HG03558 (cell line): ENCODE measurements around the gene ACHE.
"Not testable (repeated sequence)": the region's sequence is repeated elsewhere in the genome, so short reads cannot be mapped to it uniquely, and the experiment has no call there.

Experiments used
- ATAC-seq: cut with Tn5 transposase; IDR thresholded peaks from one replicate; pipeline ENCODE4 v1.9.1; 2021; ENCODE audit warnings: moderate number of reproducible peaks; ENCODE audit not compliant: unreplicated experiment; ENCODE audit errors: extremely low read depth

The ACHE gene

GRCh38 chr7:100865938-100866728 is 29.6 kb downstream of the ACHE start:
- ATAC-seq, result no peak

DNA sequence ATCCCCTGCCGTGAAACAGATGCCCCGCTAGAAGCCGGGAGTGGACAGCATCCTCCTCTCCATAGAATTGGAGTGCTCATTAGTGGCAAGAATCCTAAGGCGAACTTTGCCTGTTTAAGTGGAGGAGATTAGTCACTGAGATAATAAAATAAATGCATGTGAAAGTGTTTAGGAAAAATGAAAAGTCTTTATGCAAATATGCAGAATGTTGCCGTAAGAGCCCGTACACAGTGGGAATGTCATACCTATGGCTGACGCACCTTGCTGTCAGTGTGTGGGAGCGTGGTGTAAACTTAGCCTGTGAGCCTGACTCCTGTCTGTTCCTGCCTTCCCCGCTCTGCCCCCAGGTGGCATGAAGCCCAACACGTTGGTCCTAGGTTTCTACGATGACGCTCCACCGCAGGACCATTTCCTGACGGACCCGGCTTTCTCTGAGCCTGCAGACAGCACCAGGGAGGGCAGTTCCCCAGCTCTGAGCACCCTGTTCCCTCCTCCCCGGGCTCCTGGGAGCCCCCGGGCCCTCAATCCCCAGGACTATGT is 30.2 kb downstream of the ACHE start:
- ATAC-seq, result no peak

GRCh38 chr7:100864263-100864845 is 31.3 kb downstream of the ACHE start:
- ATAC-seq, result no peak

DNA sequence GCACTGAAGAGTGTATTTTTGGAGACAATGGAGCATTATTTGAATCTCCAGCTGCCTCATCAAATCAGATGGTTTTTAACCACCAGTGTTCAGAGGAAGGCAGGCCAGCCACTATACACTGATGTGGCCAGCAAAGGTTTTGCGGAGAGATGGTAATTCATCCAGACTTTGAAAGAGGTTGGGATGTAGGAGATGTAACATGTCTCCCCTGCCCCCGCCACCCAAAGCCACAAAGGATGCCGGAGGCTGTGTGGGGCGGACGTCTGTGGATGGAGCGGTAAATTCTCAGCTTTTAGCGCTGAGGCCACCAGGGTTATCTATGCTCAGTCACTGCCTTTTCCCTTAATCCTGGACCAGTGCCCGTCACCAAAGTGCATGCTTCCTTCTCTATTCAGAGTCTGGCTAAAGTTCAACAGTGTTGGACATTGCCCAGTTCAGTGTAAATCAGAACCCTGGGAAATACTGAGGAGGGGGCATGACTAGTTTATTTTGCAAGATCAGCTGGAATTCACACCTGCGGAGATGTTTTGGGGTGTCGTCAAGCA is 32.2 kb downstream of the ACHE start:
- no peak for ATAC-seq

- ATAC-seq, result no peak
Observed at GRCh38 chr7:100861616-100861985, 34.1 kb downstream of the ACHE start.

DNA sequence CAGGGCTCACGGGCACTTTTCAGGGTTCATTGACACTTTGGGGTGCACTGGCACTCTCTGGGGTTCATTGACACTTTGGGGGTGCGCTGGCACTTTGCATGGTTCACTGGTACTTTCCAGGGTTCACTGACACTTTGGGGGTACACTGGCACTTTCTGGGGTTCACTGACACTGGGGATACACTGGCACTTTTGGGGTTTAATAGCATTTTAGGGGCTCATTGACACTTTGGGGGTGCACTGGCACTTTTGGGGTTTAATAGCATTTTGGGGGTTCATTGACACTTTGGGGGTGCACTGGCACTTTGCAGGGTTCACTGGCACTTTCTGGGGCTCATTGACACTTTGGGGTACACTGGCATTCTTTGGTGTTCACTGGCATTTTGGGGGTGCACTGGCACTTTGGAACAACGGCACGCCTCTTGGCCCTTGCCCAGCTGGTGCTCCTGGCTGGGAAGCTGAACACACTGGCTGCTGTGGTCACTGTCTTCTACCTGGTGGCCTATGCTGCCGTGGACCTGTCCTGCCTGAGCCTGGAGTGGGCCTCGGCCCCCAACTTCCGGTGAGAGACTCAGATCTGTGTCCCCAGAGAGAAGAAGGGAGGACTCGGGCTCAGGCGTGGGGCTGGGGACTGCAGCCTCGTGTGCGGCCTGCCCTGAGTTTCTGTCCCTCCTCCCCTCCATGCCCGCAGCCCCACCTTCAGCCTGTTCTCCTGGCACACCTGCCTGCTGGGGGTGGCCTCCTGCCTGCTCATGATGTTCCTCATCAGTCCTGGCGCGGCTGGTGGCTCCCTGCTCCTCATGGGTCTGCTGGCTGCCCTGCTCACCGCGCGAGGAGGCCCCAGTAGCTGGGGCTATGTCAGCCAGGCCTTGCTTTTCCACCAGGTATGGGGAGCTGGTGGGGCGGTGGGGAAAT is 34.7 kb downstream of the ACHE start:
- ATAC-seq, result no peak

DNA sequence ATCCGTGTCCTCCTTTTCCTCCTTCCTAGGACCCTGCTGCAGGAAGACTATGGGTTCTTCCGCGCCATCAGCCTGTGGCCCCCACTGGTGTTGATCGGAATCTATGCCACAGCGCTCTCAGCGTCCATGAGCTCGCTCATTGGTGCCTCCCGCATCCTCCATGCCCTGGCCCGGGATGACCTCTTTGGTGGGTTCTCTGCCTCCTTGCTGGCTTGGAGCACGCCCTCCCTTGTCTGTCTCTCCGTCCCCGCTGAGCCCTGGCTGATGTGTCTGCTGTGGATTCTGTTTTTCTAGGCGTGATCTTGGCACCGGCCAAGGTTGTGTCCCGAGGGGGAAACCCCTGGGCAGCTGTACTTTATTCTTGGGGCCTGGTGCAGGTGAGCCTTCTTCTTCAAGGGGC is 35.8 kb downstream of the ACHE start:
- no peak for ATAC-seq

- ATAC-seq, result no peak
Observed at GRCh38 chr7:100856871-100857282, 38.8 kb downstream of the ACHE start.

GRCh38 chr7:100855515-100855914 is 40.2 kb downstream of the ACHE start:
- ATAC-seq, result no peak

DNA sequence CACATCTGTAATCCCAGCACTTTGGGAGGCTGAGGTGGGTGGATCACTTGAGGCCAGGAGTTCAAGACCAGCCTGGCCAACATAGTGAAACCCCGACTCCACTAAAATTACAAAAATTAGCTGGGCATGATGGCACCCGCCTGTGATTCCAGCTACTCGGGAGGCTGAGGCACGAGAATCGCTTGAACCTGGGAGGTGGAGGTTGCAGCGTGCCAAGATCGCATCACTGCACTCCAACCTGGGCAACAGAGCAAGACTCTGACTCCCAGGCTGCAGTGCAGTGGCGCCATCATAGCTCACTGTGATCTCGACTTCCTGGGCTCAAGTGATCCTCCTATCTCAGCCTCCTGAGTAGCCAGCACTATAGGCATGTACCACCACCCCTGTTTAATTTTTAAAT is 40.8 kb downstream of the ACHE start:
- ATAC-seq, result not testable (repeated sequence)

DNA sequence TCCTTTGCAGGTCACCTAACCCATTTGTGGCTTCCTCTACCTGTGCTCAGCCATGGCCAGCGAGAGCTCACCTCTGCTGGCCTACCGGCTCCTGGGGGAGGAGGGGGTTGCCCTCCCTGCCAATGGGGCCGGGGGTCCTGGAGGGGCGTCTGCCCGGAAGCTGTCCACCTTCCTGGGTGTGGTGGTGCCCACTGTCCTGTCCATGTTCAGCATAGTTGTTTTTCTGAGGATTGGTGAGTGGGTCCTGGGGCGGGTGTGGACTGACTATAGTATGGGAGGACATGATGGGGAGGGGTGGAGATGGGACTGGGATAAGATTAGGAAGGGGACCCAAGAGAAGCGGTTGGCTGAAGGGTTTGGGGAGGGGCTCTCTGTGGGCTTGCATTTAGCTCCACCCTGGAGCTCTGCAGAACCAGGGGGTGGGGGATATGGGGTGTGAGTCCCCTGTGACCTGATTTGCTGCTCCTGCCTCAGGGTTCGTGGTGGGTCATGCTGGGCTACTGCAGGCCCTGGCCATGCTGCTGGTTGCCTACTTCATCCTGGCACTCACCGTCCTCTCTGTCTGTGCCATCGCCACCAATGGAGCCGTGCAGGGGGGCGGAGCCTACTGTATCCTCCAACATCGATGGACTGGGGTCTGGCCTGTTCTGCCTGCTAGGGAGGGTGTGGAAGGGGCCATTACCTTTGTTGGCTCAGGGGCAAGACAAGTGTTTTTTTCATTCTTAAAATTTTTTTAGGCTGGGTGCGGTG is 41.4 kb downstream of the ACHE start:
- ATAC-seq, result no peak

GRCh38 chr7:100852048-100852872 is 43.4 kb downstream of the ACHE start, which contains the start of gene SLC12A9:
TSS of gene SLC12A9 (plus strand) at chr7:100852713. CDS start at chr7:100854198, 1,485 bp downstream.
- peak; percentile 78 for ATAC-seq

- no peak for ATAC-seq
Observed at GRCh38 chr7:100847360-100847759, 48.3 kb downstream of the ACHE start.

DNA sequence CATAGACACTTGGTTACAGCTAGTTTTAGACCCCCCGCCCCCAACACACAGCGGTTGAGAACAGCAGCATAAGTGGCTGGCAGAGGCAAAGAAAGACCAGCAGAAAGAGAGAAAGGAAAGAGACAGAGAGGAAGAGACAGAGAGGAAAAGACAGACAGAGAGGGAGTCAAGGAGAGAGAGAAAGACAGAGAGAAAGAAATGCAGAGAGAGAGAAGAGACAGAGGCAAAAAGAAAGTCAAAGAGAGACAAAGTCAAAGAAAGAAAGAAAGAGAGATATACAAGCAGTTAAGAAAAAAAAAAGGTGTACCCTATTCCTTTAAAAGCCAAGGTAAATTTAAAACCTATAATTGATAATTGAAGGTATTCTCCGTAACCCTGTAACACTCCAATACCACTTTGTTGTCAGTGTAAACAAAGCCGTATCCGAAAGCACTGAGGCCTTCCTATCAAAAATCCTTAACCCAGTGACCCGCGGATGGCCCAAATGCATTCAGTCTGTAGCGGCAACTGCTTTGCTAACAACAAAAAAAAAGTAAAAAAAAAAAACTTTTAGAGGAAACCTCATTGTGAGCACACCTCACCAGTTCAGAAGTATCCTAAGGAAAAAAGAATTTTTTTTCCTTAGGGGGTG is 55.1 kb downstream of the ACHE start:
- no peak for ATAC-seq
